HuH-7 (cell line): ENCODE data around the gene UBC.
A peak's percentile ranks its signal among the peaks of the same experiment; 100 is the strongest.
"Not testable (repeated sequence)": the region's sequence is repeated elsewhere in the genome, so short reads cannot be mapped to it uniquely, and the experiment has no call there.

ENCODE experiments used
- DNase-seq: peaks from one replicate; pipeline ENCODE4 v3.0.0; 2011; ENCODE audit warnings: low spot score

Gene UBC

GRCh38 chr12:124884587-124885438 lies 29.6 kb downstream of the UBC start:
- peak; percentile 54 for DNase-seq

- no peak for DNase-seq
These were observed 31.0 kb downstream of the UBC start for GRCh38 chr12:124883263-124884130.

GRCh38 chr12:124881123-124881522 lies 33.3 kb downstream of the UBC start:
- DNase-seq = no peak

GRCh38 chr12:124880335-124880734 lies 34.1 kb downstream of the UBC start:
- DNase-seq = not testable (repeated sequence)

- DNase-seq = no peak
These were observed 35.5 kb downstream of the UBC start for GRCh38 chr12:124878795-124879516.

GRCh38 chr12:124877423-124877822 lies 37.0 kb downstream of the UBC start:
- no peak for DNase-seq

GRCh38 chr12:124876171-124876570 lies 38.3 kb downstream of the UBC start:
- no peak for DNase-seq

GRCh38 chr12:124875803-124876132 lies 38.7 kb downstream of the UBC start:
- no peak for DNase-seq

- no peak for DNase-seq
These were observed 39.3 kb downstream of the UBC start for GRCh38 chr12:124874988-124875802.

- no peak for DNase-seq
These were observed 40.3 kb downstream of the UBC start for GRCh38 chr12:124874188-124874587.

GRCh38 chr12:124872068-124872719 lies 42.3 kb downstream of the UBC start:
- no peak for DNase-seq

- DNase-seq = no peak
These were observed 43.2 kb downstream of the UBC start for GRCh38 chr12:124871297-124871696.

GRCh38 chr12:124870515-124870914 lies 43.9 kb downstream of the UBC start:
- no peak for DNase-seq

GRCh38 chr12:124869059-124869665 lies 45.3 kb downstream of the UBC start:
- DNase-seq = no peak

GRCh38 chr12:124868252-124869058 lies 46.0 kb downstream of the UBC start:
- no peak for DNase-seq

GRCh38 chr12:124867401-124867930 lies 47.0 kb downstream of the UBC start:
- no peak for DNase-seq

- DNase-seq = no peak
These were observed 47.5 kb downstream of the UBC start for GRCh38 chr12:124866883-124867400.

GRCh38 chr12:124866195-124866882 lies 48.1 kb downstream of the UBC start:
- no peak for DNase-seq

GRCh38 chr12:124865728-124866127 lies 48.7 kb downstream of the UBC start:
- no peak for DNase-seq
